Measurements from ENCODE around the gene DDX1. TPM values are rescaled to one million over a fixed set of nuclear protein-coding genes. Genes with fewer than 3 reads are reported as not detected.

The DDX1 gene
- polyA plus RNA-seq, 1 donor (not counting 4 experiments of a cell fraction or from before 2014, with no cell fraction given), result 140 TPM

- dilution Hi-C loops (cut with MboI; ENCODE audit: extremely low pct_ligation_motif_present, low sequenced_read_pairs), result no loop called here
- no peak overlapping the region for H3K4me3 ChIP-seq (ENCODE audit: control insufficient read depth in 2 of 3, extremely low read depth in 1 of 3, insufficient read depth in 2 of 3, low read depth in 1 of 3, low read length in 3 of 3)
- H3K9ac ChIP-seq (ENCODE audit: control insufficient read depth, extremely low read depth, insufficient read depth, low read length), result no peak overlapping the region
- no peak for FAIRE-seq
- H2AFZ ChIP-seq (ENCODE audit: control insufficient read depth, low read length), result no peak overlapping the region
- H4K20me1 ChIP-seq (ENCODE audit: control insufficient read depth, extremely low read depth, insufficient read depth, low read length), result peaks cover 3% of the 10 kb centered on the region
- H3K9me1 ChIP-seq (ENCODE audit: control insufficient read depth, extremely low read depth, insufficient read depth, low read length), result no peaks in the 10 kb centered on the region
- no peak overlapping the region for H3K4me2 ChIP-seq (ENCODE audit: control insufficient read depth, extremely low read depth, insufficient read depth, low read depth, low read length)
- H3K27me3 ChIP-seq (ENCODE audit: control insufficient read depth, extremely low read depth, insufficient read depth, low read length), result no peaks in the 10 kb centered on the region
- H3K79me2 ChIP-seq (ENCODE audit: control insufficient read depth, insufficient read depth, low read length), result no peaks in the 10 kb centered on the region
- no peaks in the 10 kb centered on the region for H3K36me3 ChIP-seq (ENCODE audit: control insufficient read depth in 2 of 2, extremely low read depth in 1 of 2, insufficient read depth in 2 of 2, low read length in 2 of 2)
- no peak for TF ChIP-seq EZH2 (IDR thresholded peaks at IDR 0.05; ENCODE audit: low read length)
- TF ChIP-seq CTCF (optimal IDR thresholded peaks at IDR 0.05 in 1 of 3, IDR thresholded peaks at IDR 0.05 in 1 of 3, conservative IDR thresholded peaks at IDR 0.05 in 1 of 3; ENCODE audit: extremely low read depth in 1 of 3, insufficient read depth in 2 of 3, low read length in 3 of 3), result no peak
- DNase-seq (ENCODE audit: low read depth, low spot score), result no peak
- no peak overlapping the region for H3K27ac ChIP-seq (ENCODE audit: control insufficient read depth, insufficient read depth, low read length)
- H3K4me1 ChIP-seq (ENCODE audit: control insufficient read depth, extremely low read depth, insufficient read depth, low read length), result no peaks in the 10 kb centered on the region
- H3K9me3 ChIP-seq (ENCODE audit: control insufficient read depth, low read depth, low read length), result no peaks in the 10 kb centered on the region
Measured at GRCh38 chr2:15652252-15652651, 60.6 kb downstream of the DDX1 start.

- DNase-seq (ENCODE audit: low read depth, low spot score) (no peak), FAIRE-seq (no peak)
- Histone ChIP-seq H3K27me3 (ENCODE audit: control insufficient read depth, extremely low read depth, insufficient read depth, low read length) (no peaks in the 10 kb centered on the region), H3K9ac (ENCODE audit: control insufficient read depth, extremely low read depth, insufficient read depth, low read length) (no peak overlapping the region), H3K27ac (ENCODE audit: control insufficient read depth, insufficient read depth, low read length) (no peak overlapping the region), H3K4me3 (ENCODE audit: control insufficient read depth in 2 of 3, extremely low read depth in 1 of 3, insufficient read depth in 2 of 3, low read depth in 1 of 3, low read length in 3 of 3) (no peak overlapping the region), H3K36me3 (ENCODE audit: control insufficient read depth in 2 of 2, extremely low read depth in 1 of 2, insufficient read depth in 2 of 2, low read length in 2 of 2) (no peaks in the 10 kb centered on the region), H3K4me1 (ENCODE audit: control insufficient read depth, extremely low read depth, insufficient read depth, low read length) (no peaks in the 10 kb centered on the region), H3K79me2 (ENCODE audit: control insufficient read depth, insufficient read depth, low read length) (no peaks in the 10 kb centered on the region), H2AFZ (ENCODE audit: control insufficient read depth, low read length) (no peak overlapping the region), H3K9me1 (ENCODE audit: control insufficient read depth, extremely low read depth, insufficient read depth, low read length) (no peaks in the 10 kb centered on the region), H4K20me1 (ENCODE audit: control insufficient read depth, extremely low read depth, insufficient read depth, low read length) (peaks cover 3% of the 10 kb centered on the region), H3K4me2 (ENCODE audit: control insufficient read depth, extremely low read depth, insufficient read depth, low read depth, low read length) (no peak overlapping the region), H3K9me3 (ENCODE audit: control insufficient read depth, low read depth, low read length) (no peaks in the 10 kb centered on the region)
- TF ChIP-seq EZH2 (IDR thresholded peaks at IDR 0.05; ENCODE audit: low read length), result no peak
- no peak for TF ChIP-seq CTCF (optimal IDR thresholded peaks at IDR 0.05 in 1 of 3, IDR thresholded peaks at IDR 0.05 in 1 of 3, conservative IDR thresholded peaks at IDR 0.05 in 1 of 3; ENCODE audit: extremely low read depth in 1 of 3, insufficient read depth in 2 of 3, low read length in 3 of 3)
- dilution Hi-C loops (cut with MboI; ENCODE audit: extremely low pct_ligation_motif_present, low sequenced_read_pairs), result no loop called here
Measured at GRCh38 chr2:15652801-15653200, 61.1 kb downstream of the DDX1 start.

Measured in keratinocyte (primary cell).